Keratinocyte (primary cell): Measurements from ENCODE around the gene CAST. TPM values are rescaled to one million over a fixed set of nuclear protein-coding genes. Genes with fewer than 3 reads are reported as not detected.
A peak's percentile ranks its signal among the peaks of the same experiment; 100 is the strongest.

Experiments used
- DNase-seq: peaks from one replicate; pipeline ENCODE4 v3.0.0-alpha.2; 2011; ENCODE audit warnings: low read depth, missing footprints, low spot score
- FAIRE-seq: peaks from 2 replicates; lab custom pipeline; 2011; peaks lifted over from hg19 to GRCh38; lab: Jason Lieb, UNC
- H2AFZ ChIP-seq: 2 replicates; pipeline ENCODE4 v1.6.0; 2012; ENCODE audit warnings: low read length, control low read depth, inconsistent platforms; ENCODE audit not compliant: control insufficient read depth
- H3K27ac ChIP-seq: 2 replicates; pipeline ENCODE4 v1.5.1; 2011; ENCODE audit warnings: low read length; ENCODE audit not compliant: control insufficient read depth, insufficient read depth
- H3K27me3 ChIP-seq: 3 replicates; pipeline ENCODE4 v1.6.0; 2011; ENCODE audit warnings: low read length; ENCODE audit not compliant: control insufficient read depth, insufficient read depth; ENCODE audit errors: extremely low read depth
- H3K36me3 ChIP-seq, 2 experiments: 2 replicates in 1 of 2; 3 replicates in 1 of 2; pipeline ENCODE4 v1.5.1; 2011; ENCODE audit warnings: low read length in 2 of 2, mild to moderate bottlenecking in 1 of 2; ENCODE audit not compliant: control insufficient read depth in 2 of 2, insufficient read depth in 2 of 2; ENCODE audit errors: extremely low read depth in 1 of 2
- H3K4me1 ChIP-seq: 3 replicates; pipeline ENCODE4 v1.5.1; 2011; ENCODE audit warnings: low read length; ENCODE audit not compliant: control insufficient read depth, insufficient read depth; ENCODE audit errors: extremely low read depth
- H3K4me2 ChIP-seq: 3 replicates; pipeline ENCODE4 v1.6.0; 2011; ENCODE audit warnings: low read depth, low read length; ENCODE audit not compliant: control insufficient read depth, insufficient read depth; ENCODE audit errors: extremely low read depth
- H3K4me3 ChIP-seq, 3 experiments: fragments of 200-600 bp in 1 of 3; sonication (generic) in 1 of 3; 2 replicates in 2 of 3; 3 replicates in 1 of 3; pipeline ENCODE4 v1.5.1; 2011 to 2016; ENCODE audit warnings: low read length in 3 of 3, mild to moderate bottlenecking in 3 of 3, control low read depth in 2 of 3, inconsistent platforms in 1 of 3, low read depth in 1 of 3, mixed read lengths in 1 of 3, mixed run types in 1 of 3, moderate library complexity in 1 of 3; ENCODE audit not compliant: control insufficient read depth in 2 of 3, insufficient read depth in 2 of 3; ENCODE audit errors: extremely low read depth in 1 of 3
- H3K79me2 ChIP-seq: 2 replicates; pipeline ENCODE4 v1.6.0; 2012; ENCODE audit warnings: low read length; ENCODE audit not compliant: control insufficient read depth, insufficient read depth
- H3K9ac ChIP-seq: 3 replicates; pipeline ENCODE4 v1.6.0; 2011; ENCODE audit warnings: low read length; ENCODE audit not compliant: control insufficient read depth, insufficient read depth; ENCODE audit errors: extremely low read depth
- H3K9me1 ChIP-seq: 3 replicates; pipeline ENCODE4 v1.6.0; 2011; ENCODE audit warnings: low read length; ENCODE audit not compliant: control insufficient read depth, insufficient read depth; ENCODE audit errors: extremely low read depth
- H3K9me3 ChIP-seq: 2 replicates; pipeline ENCODE4 v1.5.1; 2012; ENCODE audit warnings: low read depth, low read length; ENCODE audit not compliant: control insufficient read depth
- H4K20me1 ChIP-seq: 3 replicates; pipeline ENCODE4 v1.6.0; 2011; ENCODE audit warnings: low read length; ENCODE audit not compliant: control insufficient read depth, insufficient read depth; ENCODE audit errors: extremely low read depth
- CTCF ChIP-seq, 3 experiments: IDR thresholded peaks in 1 of 3; conservative IDR thresholded peaks in 1 of 3; optimal IDR thresholded peaks in 1 of 3; 2 replicates in 2 of 3; 3 replicates in 1 of 3; pipeline versions ENCODE3 to v1.5.1; 2011; ENCODE audit warnings: low read length in 3 of 3, mild to moderate bottlenecking in 3 of 3, moderate library complexity in 2 of 3, control low read depth in 1 of 3, inconsistent platforms in 1 of 3; ENCODE audit not compliant: insufficient read depth in 2 of 3; ENCODE audit errors: extremely low read depth in 1 of 3
- EZH2 ChIP-seq: IDR thresholded peaks from one replicate; pipeline ENCODE4 v1.6.1; 2012; ENCODE audit warnings: inconsistent platforms, mild to moderate bottlenecking, low read length, moderate library complexity
- dilution Hi-C: fragments of 300-500 bp; cut with MboI; formaldehyde crosslinking; loops from one replicate; pipeline ENCODE4 v1.7.0; 2020; ENCODE audit warnings: low sequenced_read_pairs; ENCODE audit not compliant: extremely low pct_ligation_motif_present
- polyA plus RNA-seq, 5 experiments: library from polyadenylated mRNA; depleted of rRNA in 3 of 5; stranded (reverse) in 3 of 5; stranded (forward) in 1 of 5; unstranded in 1 of 5; fragments of >200 nt; gene quantifications; 1 replicate in 1 of 5; 2 replicates in 3 of 5; 3 replicates in 1 of 5; pipeline versions ENCODE4 v1.2.1 to v1.2.3, GENCODE V29; 2011 to 2012; ENCODE audit warnings: missing spikeins in 2 of 5, low read depth in 1 of 5, low replicate concordance in 1 of 5

The CAST gene
- polyA plus RNA-seq, 1 donor (not counting 4 experiments of a cell fraction or from before 2014, with no cell fraction given): 238 TPM

- Histone ChIP-seq H3K9me1 (no peaks in the 10 kb centered on the region), H3K4me1 (peaks cover 58% of the 10 kb centered on the region), H3K79me2 (no peaks in the 10 kb centered on the region), H3K4me2 (peak overlapping the region; percentile 82), H3K4me3 (peak overlapping the region in 2 of 3 experiments; percentile 11 to 30), H3K27me3 (no peaks in the 10 kb centered on the region), H3K36me3 (no peaks in the 10 kb centered on the region), H3K9me3 (no peaks in the 10 kb centered on the region), H4K20me1 (no peaks in the 10 kb centered on the region), H2AFZ (no peak overlapping the region), H3K27ac (peak overlapping the region; percentile 76), H3K9ac (peak overlapping the region; percentile 18)
- dilution Hi-C loops: no loop called here
- peak; percentile 89 for FAIRE-seq
- TF ChIP-seq CTCF (optimal IDR thresholded peaks at IDR 0.05 in 1 of 3, IDR thresholded peaks at IDR 0.05 in 1 of 3, conservative IDR thresholded peaks at IDR 0.05 in 1 of 3; ENCODE audit: extremely low read depth in 1 of 3, insufficient read depth in 2 of 3, low read length in 3 of 3) (no peak), EZH2 (no peak)
- DNase-seq: peak; percentile 76
Observed at GRCh38 chr5:96629774-96630173, 32.4 kb upstream of the CAST start.

GRCh38 chr5:96633820-96634219 lies 28.4 kb upstream of the CAST start:
- Histone ChIP-seq H3K4me3 (no peak overlapping the region), H3K9me3 (no peaks in the 10 kb centered on the region), H4K20me1 (no peaks in the 10 kb centered on the region), H3K9me1 (no peaks in the 10 kb centered on the region), H3K27me3 (no peaks in the 10 kb centered on the region), H2AFZ (no peak overlapping the region), H3K27ac (no peak overlapping the region), H3K9ac (no peak overlapping the region), H3K4me1 (peaks cover 34% of the 10 kb centered on the region), H3K36me3 (no peaks in the 10 kb centered on the region), H3K79me2 (no peaks in the 10 kb centered on the region), H3K4me2 (no peak overlapping the region)
- dilution Hi-C loops: no loop called here
- DNase-seq: no peak
- no peak for TF ChIP-seq EZH2
- no peak for TF ChIP-seq CTCF (optimal IDR thresholded peaks at IDR 0.05 in 1 of 3, IDR thresholded peaks at IDR 0.05 in 1 of 3, conservative IDR thresholded peaks at IDR 0.05 in 1 of 3; ENCODE audit: extremely low read depth in 1 of 3, insufficient read depth in 2 of 3, low read length in 3 of 3)
- FAIRE-seq: no peak
